Measurements from ENCODE around the gene CNPY4.
"Not testable (repeated sequence)": the region's sequence is repeated elsewhere in the genome, so short reads cannot be mapped to it uniquely, and the experiment has no call there.

Gene CNPY4

GRCh38 chr7:100132126-100132525 is 12.7 kb downstream of the CNPY4 start:
- TF ChIP-seq CTCF (IDR thresholded peaks at IDR 0.05; ENCODE audit: insufficient read depth, low read depth, low read length, missing control alignments) = no peak
- H3K4me3 ChIP-seq (ENCODE audit: low read depth, low read length) = no peak overlapping the region
- DNase-seq (ENCODE audit: low read depth) = no peak

GRCh38 chr7:100132697-100133151 is 13.3 kb downstream of the CNPY4 start:
- H3K4me3 ChIP-seq (ENCODE audit: low read depth, low read length) = no peak overlapping the region
- peak; percentile 98 for TF ChIP-seq CTCF (IDR thresholded peaks at IDR 0.05; ENCODE audit: insufficient read depth, low read depth, low read length, missing control alignments)
- peak; percentile 80 for DNase-seq (ENCODE audit: low read depth)

GRCh38 chr7:100137851-100138760 is 18.7 kb downstream of the CNPY4 start:
- H3K4me3 ChIP-seq (ENCODE audit: low read depth, low read length) = no peak overlapping the region
- TF ChIP-seq CTCF (IDR thresholded peaks at IDR 0.05; ENCODE audit: insufficient read depth, low read depth, low read length, missing control alignments) = no peak
- DNase-seq (ENCODE audit: low read depth) = peak; percentile 52

- no peak overlapping the region for H3K4me3 ChIP-seq (ENCODE audit: low read depth, low read length)
- no peak for DNase-seq (ENCODE audit: low read depth)
- TF ChIP-seq CTCF (IDR thresholded peaks at IDR 0.05; ENCODE audit: insufficient read depth, low read depth, low read length, missing control alignments) = no peak
These were observed 22.1 kb downstream of the CNPY4 start for GRCh38 chr7:100141555-100141949.

GRCh38 chr7:100142461-100142860 is 23.0 kb downstream of the CNPY4 start:
- no peak for TF ChIP-seq CTCF (IDR thresholded peaks at IDR 0.05; ENCODE audit: insufficient read depth, low read depth, low read length, missing control alignments)
- DNase-seq (ENCODE audit: low read depth) = no peak
- H3K4me3 ChIP-seq (ENCODE audit: low read depth, low read length) = no peak overlapping the region

- not testable (repeated sequence) for DNase-seq (ENCODE audit: low read depth); H3K4me3 ChIP-seq (ENCODE audit: low read depth, low read length)
These were observed 26.9 kb downstream of the CNPY4 start for GRCh38 chr7:100146350-100146749.

GRCh38 chr7:100147278-100147677 is 27.8 kb downstream of the CNPY4 start:
- no peak overlapping the region for H3K4me3 ChIP-seq (ENCODE audit: low read depth, low read length)
- no peak for TF ChIP-seq CTCF (IDR thresholded peaks at IDR 0.05; ENCODE audit: insufficient read depth, low read depth, low read length, missing control alignments)
- DNase-seq (ENCODE audit: low read depth) = no peak
